B cell (primary cell): ENCODE results near the gene SUSD2.

Source experiments
- EZH2 ChIP-seq: IDR thresholded peaks from 2 replicates; pipeline ENCODE4 v1.6.1; 2012; ENCODE audit warnings: borderline replicate concordance, low read depth, mild to moderate bottlenecking, moderate library complexity, low read length; ENCODE audit not compliant: insufficient read depth, poor library complexity, severe bottlenecking
- TF ChIP-seq, protein P1 (sequence below): fragments of 200-600 bp; IDR thresholded peaks from one replicate; pipeline ENCODE4 v1.8.0; 2022; ENCODE audit warnings: antibody characterized with exemption, mild to moderate bottlenecking

DNA sequence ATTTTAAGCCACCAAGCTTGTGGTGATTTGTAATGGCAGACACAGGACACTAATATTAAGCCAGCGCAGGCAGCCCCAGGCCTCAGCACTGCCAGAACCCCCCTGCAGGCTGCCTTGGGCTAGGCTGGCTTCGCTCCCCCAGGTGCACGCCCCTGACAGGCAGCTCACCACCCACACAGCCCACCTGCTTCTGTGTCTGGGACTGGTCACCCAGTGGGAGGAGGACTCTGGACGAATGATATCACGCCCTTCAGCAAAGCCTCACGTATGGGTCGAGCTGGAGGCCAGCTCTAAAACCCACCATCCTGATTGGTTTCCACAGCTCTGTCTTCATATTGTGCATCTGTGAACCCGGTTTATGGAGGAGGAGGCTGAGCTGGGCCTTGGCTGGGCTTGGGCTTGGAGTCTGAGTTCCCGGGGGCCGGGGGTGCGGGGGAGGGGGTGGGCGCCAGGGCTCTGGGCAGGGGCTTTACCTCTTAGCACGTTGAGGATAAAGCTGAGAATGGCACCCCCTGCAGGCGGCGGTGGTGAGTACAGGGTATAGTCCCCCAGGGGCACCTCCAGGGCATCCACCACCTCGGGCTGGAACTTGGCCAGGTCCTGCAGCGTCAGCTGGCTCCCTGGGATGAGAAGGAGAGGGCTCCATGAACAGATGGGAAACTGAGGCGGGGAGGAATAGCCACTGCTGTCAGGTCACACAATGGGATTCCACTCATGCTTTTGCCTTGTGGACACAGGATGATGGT, 49.8 kb downstream of the SUSD2 start:
- no peak for TF ChIP-seq EZH2
- TF ChIP-seq, protein P1, sequence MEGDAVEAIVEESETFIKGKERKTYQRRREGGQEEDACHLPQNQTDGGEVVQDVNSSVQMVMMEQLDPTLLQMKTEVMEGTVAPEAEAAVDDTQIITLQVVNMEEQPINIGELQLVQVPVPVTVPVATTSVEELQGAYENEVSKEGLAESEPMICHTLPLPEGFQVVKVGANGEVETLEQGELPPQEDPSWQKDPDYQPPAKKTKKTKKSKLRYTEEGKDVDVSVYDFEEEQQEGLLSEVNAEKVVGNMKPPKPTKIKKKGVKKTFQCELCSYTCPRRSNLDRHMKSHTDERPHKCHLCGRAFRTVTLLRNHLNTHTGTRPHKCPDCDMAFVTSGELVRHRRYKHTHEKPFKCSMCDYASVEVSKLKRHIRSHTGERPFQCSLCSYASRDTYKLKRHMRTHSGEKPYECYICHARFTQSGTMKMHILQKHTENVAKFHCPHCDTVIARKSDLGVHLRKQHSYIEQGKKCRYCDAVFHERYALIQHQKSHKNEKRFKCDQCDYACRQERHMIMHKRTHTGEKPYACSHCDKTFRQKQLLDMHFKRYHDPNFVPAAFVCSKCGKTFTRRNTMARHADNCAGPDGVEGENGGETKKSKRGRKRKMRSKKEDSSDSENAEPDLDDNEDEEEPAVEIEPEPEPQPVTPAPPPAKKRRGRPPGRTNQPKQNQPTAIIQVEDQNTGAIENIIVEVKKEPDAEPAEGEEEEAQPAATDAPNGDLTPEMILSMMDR = peak; percentile 63
